Measurements from ENCODE around the gene PRKCA. TPM values are rescaled to one million over a fixed set of nuclear protein-coding genes. Genes with fewer than 3 reads are reported as not detected.

Gene PRKCA
- total RNA-seq, 2 donors from 2014 or later = 6.5 to 6.6 TPM

DNA sequence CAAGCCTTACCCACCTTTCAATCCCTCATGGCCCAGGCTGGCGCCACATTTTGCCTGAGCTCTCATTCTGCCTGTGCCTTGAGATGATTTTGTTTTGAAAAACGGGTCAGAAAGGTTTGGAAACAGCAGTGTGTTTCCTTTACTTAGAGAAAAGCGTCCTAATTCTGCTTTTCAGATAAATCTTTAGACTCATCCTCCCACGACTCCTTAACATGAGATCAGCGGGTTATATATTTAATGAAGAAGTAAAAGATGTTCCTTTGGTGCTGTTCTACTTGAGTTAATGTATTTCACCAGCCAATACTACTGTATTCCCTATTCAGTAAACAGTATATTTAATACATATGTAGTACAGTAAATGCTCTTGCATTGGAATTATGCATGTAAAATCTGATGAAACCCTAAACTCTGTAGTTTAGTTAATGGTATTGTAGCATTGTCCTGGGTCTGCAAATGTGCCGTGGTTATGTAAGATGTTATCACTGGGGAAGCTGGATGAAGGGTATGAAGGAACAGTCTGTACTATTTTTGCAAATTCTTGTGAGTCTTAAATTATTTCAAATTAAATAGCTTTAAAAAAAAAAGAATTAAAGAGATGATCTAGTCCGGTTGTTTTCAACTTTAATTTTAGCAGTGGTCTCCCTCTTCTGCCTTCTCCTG lies 333.1 kb downstream of the PRKCA start:
- 88 to 89% methylated on average over 7 of the region's 7 CpGs for WGBS, 2 donors
- intact Hi-C loops (cut with DNase I) = no loop called here
- H3K9me3 ChIP-seq = no peaks in the 10 kb centered on the region
- H3K36me3 ChIP-seq (replicated peaks in 1 of 2; ENCODE audit: insufficient read depth in 1 of 2, low read depth in 2 of 2) = no peaks in the 10 kb centered on the region
- TF ChIP-seq, protein P1, sequence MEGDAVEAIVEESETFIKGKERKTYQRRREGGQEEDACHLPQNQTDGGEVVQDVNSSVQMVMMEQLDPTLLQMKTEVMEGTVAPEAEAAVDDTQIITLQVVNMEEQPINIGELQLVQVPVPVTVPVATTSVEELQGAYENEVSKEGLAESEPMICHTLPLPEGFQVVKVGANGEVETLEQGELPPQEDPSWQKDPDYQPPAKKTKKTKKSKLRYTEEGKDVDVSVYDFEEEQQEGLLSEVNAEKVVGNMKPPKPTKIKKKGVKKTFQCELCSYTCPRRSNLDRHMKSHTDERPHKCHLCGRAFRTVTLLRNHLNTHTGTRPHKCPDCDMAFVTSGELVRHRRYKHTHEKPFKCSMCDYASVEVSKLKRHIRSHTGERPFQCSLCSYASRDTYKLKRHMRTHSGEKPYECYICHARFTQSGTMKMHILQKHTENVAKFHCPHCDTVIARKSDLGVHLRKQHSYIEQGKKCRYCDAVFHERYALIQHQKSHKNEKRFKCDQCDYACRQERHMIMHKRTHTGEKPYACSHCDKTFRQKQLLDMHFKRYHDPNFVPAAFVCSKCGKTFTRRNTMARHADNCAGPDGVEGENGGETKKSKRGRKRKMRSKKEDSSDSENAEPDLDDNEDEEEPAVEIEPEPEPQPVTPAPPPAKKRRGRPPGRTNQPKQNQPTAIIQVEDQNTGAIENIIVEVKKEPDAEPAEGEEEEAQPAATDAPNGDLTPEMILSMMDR (IDR thresholded peaks at IDR 0.05) = no peak
- TF ChIP-seq POLR2A (IDR thresholded peaks at IDR 0.05) = no peak
- no peak overlapping the region for H3K27ac ChIP-seq
- ATAC-seq = no peak
- DNase-seq = no peak
- no peaks in the 10 kb centered on the region for H3K4me1 ChIP-seq
- H3K4me3 ChIP-seq = no peak overlapping the region
- H3K27me3 ChIP-seq = no peaks in the 10 kb centered on the region

DNA sequence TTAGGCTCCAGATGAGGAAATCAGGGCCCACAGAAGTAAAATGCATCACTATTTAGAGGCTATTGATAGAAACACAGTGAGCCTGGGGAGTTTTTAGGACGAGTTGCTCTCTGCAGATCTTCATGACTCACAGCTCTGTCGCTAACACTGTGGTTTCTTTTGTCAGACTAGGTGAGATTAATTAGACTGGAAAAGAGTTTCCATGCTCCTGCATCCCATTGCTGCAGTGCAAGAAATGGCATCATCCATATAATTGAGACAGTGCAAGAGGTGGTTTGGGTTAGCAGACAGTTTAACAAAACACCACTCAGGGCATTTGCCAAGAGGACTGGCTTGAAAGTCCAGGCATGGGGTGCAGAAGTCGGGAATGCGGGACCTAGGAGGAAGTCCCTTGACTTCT lies 333.7 kb downstream of the PRKCA start:
- 78 to 96% methylated on average over 4 of the region's 4 CpGs for WGBS, 2 donors
- H3K9me3 ChIP-seq = no peaks in the 10 kb centered on the region
- no peak overlapping the region for H3K27ac ChIP-seq
- H3K36me3 ChIP-seq (replicated peaks in 1 of 2; ENCODE audit: insufficient read depth in 1 of 2, low read depth in 2 of 2) = no peaks in the 10 kb centered on the region
- no peaks in the 10 kb centered on the region for H3K27me3 ChIP-seq
- H3K4me1 ChIP-seq = no peaks in the 10 kb centered on the region
- intact Hi-C loops (cut with DNase I) = no loop called here
- TF ChIP-seq, protein P1 (IDR thresholded peaks at IDR 0.05) = no peak
- no peak for TF ChIP-seq POLR2A (IDR thresholded peaks at IDR 0.05)
- no peak for DNase-seq
- no peak overlapping the region for H3K4me3 ChIP-seq
- ATAC-seq = no peak

DNA sequence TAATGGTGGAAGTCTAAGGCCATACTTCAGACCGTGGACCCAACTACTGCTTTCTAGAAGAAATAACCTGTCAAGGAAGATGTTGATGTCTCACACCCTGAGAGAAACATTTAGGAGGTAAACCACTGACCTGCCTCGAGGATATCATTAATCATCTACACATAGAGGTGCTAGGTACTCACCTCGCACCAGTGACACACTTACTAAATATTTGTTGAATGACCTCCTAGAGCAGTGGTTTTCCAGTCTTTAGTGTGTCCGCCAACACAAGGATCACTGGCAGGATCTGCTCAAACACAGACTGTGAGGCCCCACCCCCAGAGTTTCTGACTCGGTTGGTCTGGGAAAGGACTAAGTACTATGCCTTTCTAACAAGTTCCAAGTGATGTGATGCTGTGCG lies 335.1 kb downstream of the PRKCA start:
- Histone ChIP-seq H3K27me3 (no peaks in the 10 kb centered on the region), H3K36me3 (replicated peaks in 1 of 2; ENCODE audit: insufficient read depth in 1 of 2, low read depth in 2 of 2) (no peaks in the 10 kb centered on the region), H3K9me3 (no peaks in the 10 kb centered on the region), H3K4me1 (no peaks in the 10 kb centered on the region), H3K4me3 (no peak overlapping the region), H3K27ac (no peak overlapping the region)
- intact Hi-C loops (cut with DNase I) = no loop called here
- WGBS, 2 donors = 88% methylated on average over 5 to 6 of the region's 6 CpGs
- DNase-seq (no peak), ATAC-seq (no peak)
- TF ChIP-seq POLR2A (IDR thresholded peaks at IDR 0.05) = no peak
- TF ChIP-seq, protein P1 (IDR thresholded peaks at IDR 0.05) = no peak

DNA sequence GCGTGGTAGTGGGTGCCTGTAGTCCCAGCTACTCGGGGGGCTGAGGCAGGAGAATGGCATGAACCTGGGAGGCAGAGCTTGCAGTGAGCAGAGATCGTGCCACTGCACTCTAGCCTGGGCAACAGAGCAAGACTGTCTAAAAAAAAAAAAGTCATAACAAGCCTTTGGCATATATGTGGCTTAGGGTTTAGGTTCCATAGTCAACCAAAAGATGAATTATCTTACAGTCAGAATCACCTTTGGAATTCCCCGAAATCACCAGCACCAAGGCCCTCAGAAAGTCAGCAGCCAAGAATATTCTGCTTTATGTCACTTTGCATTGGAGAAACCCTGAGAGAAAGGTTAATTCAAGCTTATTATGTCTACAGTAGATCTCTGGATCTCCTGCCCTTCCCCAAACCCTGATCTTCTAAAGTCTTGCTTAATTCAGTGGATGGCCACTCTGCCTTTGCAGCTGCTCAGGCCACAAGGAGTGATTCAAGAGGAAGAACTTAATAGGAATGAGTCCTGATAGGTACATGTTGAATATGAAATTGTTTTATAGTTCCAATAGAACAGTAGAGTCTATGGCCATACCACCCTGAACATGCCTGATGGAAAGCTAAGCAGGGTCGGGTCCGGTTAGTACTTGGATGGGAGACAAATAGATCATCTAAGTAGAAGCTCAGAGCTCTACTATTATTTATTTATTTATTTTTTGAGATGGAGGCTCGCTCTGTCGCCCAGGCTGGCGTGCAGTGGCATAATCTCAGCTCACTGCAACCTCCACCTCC lies 336.5 kb downstream of the PRKCA start:
- Histone ChIP-seq H3K9me3 (no peaks in the 10 kb centered on the region), H3K27me3 (no peaks in the 10 kb centered on the region), H3K36me3 (replicated peaks in 1 of 2; ENCODE audit: insufficient read depth in 1 of 2, low read depth in 2 of 2) (no peaks in the 10 kb centered on the region), H3K27ac (no peak overlapping the region), H3K4me1 (no peaks in the 10 kb centered on the region), H3K4me3 (no peak overlapping the region)
- TF ChIP-seq, protein P1 (IDR thresholded peaks at IDR 0.05) = no peak
- TF ChIP-seq POLR2A (IDR thresholded peaks at IDR 0.05) = no peak
- no peak for ATAC-seq
- no peak for DNase-seq
- intact Hi-C loops (cut with DNase I) = no loop called here
- WGBS, 2 donors = 94 to 97% methylated on average over 9 of the region's 9 CpGs
